ENCODE results near the gene PLCL2.
A peak's percentile ranks its signal among the peaks of the same experiment; 100 is the strongest.

PLCL2 gene

DNA sequence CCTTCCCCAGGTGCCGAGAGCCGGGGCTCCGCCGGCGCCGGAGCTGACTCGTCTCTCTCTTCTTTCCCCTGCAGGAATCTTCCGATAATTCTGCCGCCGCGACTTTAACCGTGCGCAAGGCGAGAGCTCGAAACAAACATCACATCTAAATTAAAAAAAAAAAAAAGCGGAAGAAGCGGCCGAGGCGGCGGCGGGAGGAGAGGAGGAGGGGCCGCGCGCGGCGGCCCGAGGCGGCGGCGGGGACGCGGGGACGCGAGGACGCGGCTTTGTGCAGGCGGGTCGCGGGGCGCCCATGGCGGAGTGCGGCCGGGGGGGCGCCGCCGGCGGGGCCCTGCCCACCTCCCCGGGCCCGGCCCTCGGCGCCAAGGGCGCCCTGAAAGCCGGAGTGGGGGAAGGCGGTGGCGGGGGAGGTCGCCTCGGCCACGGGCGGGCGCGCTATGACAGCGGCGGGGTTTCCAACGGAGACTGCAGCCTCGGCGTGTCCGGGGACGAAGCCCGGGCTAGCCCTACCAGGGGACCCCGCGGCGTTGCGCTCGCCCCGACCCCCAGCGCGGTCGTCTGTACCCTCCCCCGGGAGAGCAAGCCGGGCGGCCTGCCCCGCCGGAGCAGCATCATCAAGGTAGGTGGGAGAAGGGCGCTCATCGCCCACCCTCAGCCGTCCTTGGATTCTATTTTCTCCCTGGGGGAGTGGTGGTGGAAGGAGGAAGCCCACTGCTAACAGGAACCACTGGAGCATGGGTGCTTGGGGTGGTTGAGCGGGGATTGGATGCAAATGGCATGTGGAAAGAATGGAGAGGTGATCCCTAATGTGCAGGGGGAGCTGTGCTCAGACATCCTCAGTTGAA lies at the start of gene PLCL2:
Gene PLCL2 (plus strand): TSS at position 208 of the 845 bp plus-strand sequence. CDS start 85 bp downstream, at position 293.
- peak; percentile 75 for DNase-seq (ENCODE audit: low spot score)

DNA sequence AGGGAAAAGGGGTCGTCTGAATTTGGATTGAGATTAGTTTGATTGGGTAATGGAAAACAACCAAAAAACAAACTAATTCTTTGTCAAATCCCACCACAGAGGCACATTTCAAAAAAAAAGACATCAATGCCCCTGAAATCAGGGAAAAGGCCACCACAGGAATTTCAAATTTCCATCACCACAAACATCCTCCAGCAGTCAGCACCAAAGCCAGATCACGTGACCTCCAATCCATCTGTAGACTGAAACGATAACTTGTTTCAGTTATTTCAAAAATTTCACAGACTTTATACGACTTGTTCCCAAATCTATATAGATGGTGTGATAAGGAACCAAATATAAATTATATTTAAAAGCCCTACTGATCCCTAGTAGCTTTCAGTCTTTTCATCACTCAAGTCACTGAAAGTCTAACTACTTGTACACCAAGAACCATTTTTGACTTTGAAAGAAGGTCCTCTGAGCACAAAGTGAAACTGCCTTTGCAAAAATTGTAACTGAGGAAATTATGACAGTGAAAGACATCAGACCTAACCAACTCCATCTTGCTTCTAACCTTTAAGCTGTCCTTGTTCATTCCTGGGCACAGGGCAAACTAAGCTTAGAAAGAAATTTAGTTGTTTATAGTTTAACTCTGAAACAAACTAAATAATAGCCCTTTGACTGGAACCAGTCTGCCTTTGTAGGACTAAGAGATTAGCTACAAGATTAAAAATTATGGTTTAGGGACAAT lies 48.1 kb upstream of the PLCL2 start:
- DNase-seq (ENCODE audit: low spot score): no peak

DNA sequence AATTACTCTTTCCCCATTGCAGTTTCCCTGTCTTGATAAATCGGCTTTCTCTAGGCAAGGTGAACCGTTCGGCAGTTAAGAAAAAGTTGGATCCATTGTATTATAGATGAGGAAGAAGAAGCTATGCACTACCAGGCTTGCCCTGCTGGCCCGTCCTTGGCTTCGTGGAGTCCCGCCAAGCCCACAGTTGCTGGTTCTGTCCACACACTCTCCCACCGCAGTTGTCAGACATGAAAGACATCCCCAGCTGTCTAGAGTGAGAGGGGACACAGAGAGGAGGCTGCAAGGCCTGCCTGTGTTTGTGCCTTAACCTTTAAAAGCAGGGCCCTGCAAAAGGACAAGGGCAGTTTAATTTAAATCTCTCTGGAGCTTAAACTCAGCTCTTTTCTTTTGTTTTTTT lies 47.2 kb upstream of the PLCL2 start:
- DNase-seq (ENCODE audit: low spot score): no peak

DNA sequence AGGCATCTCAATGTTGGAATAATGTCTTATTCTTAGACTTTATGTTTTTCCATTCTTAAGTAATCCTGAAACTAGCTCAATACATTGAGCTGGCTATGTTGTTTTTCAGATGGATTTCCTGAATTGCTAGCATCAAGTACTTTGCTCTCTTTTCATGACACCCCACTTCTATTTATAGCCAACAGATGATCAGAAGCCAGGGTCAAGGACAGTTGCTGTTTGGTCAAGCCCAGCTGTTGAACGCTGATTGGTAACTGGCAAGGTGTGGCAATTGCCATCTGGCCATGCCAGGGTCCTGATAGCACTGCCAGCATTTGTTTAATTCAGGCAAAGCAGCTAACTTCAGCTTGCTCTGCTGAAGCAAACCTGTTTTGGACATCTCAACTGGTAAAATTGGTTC lies 46.2 kb upstream of the PLCL2 start:
- no peak for DNase-seq (ENCODE audit: low spot score)

- no peak for DNase-seq (ENCODE audit: low spot score)
Measured at GRCh38 chr3:16839271-16840100, 45.3 kb upstream of the PLCL2 start.

DNA sequence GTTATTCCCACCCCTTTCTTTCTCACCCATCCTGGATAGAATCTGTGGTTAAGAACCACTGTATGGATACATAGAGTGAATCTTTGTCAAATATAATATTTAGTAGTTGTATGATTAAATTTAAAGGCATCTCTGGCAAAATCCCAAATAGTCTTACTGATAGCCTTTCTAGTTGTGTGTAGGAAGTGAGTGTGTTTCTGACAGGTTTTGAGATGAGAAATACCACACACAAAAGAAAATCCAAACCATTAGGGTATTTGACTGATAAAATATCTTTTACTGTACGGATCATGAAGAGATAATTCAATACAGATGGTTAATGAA lies 44.7 kb upstream of the PLCL2 start:
- no peak for DNase-seq (ENCODE audit: low spot score)

DNA sequence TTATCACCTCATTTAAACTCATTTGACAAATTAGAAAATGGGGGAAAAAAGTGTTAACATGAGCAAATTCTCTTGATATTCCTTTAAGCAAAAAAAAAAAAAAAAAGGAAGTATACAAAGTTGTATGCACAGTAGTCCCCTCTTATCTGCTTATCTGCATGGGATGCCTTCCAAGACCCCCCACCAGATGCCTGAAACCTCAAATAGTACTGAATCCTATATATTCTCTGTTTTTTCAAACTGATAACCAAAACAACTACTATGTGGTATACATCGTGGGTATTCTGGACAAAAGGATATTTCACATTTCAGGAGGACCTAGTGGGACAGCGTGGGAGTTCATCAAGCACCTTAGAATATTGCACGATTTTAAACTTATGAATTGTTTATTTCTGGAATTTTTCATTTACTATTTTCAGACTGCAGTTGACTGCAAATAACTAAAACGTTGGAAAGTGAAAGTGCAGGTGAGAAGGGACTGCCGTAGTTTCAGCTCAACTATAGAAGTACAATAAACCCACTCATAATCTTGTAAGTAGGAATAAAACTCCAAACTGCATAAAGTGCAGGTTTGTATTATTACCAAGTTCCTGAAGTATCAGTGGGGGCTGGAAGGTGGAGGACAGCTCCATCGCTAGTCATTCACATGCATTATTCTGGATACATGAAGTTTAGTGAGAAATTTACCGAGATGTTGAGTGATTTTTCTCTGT lies 43.6 kb upstream of the PLCL2 start:
- DNase-seq (ENCODE audit: low spot score): no peak

DNA sequence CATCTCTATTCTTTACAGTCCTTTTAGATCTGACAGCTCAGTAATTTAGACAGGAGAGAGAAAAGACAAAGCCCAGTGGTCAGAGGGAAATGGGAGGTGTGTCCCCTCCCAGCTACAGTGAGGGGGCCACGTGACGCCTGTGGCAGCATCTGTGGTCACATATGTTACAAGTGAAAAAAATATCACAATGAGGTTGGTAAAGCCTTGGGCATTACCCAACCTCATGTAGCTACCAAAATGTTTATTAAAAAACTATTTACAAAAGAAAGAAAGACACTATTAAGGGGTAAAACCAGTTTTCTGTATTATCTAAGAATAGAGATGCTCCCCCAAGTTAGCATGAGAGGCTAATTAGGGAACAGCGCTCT lies 42.9 kb upstream of the PLCL2 start:
- no peak for DNase-seq (ENCODE audit: low spot score)

DNA sequence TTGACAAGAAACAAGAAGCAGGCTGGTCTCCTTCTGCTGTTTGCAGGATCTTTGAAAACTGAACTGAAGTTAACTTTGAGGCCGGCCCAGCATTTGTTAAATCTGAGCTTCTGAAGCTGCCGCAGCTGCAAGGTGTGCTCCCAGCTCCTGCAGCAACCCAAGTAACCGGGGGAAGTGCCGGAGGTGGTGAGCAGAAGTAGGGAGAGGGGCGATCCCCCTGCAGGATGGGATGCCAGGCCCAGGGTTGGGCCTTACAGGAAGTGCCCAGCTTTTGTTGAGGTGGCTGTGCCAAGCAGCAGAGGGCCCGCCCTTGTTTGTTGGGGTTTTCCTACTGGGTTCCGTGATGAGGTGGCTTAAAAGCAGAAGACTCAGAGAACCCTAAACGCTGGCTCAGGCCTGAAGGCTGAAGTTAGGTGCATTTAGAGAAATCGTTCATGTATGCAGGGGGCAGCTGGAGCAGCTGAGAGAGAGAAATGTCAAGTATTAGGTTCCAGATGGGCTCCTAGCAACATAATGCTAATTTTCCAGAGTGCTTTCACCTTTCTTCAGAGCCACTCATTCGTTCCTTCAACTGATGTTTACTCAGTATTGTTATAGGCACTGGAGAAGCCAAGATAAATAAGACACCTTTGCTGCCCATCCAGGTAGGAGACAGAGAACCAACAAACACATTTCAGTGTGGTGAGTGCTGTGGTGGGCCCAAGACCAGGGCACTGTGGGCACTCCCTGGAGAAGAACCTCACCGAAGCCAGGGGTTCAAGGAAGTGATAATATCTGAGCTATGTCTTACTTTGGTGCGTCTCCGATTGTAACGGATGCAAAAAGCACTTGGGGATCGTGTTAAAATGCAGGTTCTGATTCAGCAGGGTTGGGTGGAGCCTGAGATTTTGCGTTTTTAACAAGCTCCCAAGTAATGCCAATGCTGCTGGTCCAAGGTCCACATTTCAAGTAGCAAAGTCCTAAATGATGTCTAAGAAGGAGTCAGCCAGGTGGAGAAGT lies 42.2 kb upstream of the PLCL2 start:
- DNase-seq (ENCODE audit: low spot score): no peak

DNA sequence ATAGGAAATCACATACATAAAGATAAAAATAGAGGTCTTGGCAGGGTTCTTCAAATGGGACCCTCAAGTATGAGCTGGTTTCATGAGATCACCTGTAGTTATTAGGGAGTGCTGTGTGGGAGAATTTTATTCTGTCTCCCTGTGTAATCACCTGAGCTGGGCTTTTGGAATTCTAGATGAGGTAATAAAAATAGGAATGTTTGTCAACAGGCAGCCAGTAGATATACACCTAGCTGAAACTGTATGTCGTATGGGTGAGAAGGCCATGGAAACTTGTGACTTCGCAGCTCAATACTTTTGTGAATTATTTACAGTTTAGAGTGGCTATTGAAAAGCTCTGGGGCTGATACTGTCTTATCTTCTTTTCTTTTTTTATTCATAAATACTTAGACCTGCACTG lies 40.5 kb upstream of the PLCL2 start:
- DNase-seq (ENCODE audit: low spot score): no peak

GRCh38 chr3:16844791-16845190 lies 40.0 kb upstream of the PLCL2 start:
- DNase-seq (ENCODE audit: low spot score): no peak

DNA sequence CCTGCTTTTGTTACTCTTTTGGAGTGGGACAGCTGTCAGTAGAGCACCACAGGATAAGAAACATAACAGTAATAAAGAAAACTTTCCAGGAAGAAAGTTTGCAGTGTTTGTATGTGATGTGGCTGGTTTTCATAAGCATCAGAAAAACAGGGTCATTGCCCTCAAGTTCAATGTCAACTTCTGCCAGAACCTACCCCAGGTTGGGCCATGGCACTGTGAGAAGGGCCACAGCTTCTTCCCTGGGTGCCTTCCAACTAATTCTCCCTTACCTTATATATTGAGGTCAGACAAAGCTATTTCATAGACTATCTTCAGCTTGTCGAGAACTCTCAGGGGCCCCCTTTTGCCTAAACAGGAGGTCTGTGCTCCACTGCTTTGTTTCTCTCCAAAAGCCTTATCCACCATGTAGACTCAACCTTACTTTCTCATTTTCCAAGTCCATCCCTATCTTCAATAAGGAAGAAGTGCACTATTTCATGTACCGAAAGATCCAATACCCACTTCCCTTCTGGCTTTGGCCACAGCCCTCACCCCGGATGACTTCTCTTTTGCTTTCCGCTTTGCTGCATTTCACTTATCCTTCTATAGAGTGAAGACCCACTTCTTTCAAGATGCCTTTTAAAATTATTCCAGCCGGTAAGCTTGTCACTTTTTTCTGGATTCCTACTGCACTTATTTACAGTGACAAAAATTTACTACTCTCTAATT lies 38.2 kb upstream of the PLCL2 start:
- no peak for DNase-seq (ENCODE audit: low spot score)

DNA sequence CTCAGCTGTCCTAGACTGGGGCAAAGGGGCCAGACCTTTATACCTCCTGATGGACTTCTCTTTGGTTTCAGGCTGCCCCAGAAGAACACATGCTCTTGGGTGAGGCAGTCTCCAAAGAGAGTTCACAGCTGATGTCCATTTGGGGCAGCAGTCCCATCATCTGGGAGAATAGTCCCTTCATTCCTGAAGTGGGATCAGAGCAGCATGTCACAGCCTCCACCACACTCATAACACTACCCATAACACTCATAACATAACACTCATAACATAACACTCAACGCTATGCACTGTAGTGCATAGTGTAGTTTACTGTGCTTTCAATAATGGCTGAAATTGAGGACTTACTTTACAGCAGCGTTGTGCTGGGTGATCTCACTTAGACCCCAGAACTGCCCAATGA lies 36.7 kb upstream of the PLCL2 start:
- no peak for DNase-seq (ENCODE audit: low spot score)

GRCh38 chr3:16849229-16849628 lies 35.5 kb upstream of the PLCL2 start:
- DNase-seq (ENCODE audit: low spot score): no peak

- peak; percentile 40 for DNase-seq (ENCODE audit: low spot score)
Measured at GRCh38 chr3:16849795-16850194, 35.0 kb upstream of the PLCL2 start.

DNA sequence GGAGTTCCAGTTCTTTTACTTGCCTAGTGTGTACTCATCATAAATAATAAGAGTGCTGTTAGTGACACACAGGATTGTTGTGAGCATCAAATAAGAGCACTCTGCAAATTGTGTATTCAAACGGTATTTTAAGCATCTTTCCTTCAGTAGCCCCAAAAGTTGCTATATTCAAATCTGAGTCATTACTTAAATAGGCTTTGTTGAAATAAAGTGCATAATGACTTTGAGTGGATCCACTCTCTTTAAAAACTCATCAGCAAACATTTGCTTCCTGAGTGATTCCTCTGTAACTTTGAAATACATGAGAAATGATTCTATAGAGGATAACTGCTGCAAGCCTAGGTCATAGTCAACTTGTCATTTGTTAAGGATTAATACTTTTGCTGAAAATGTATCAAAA lies 29.3 kb upstream of the PLCL2 start:
- DNase-seq (ENCODE audit: low spot score): no peak

DNA sequence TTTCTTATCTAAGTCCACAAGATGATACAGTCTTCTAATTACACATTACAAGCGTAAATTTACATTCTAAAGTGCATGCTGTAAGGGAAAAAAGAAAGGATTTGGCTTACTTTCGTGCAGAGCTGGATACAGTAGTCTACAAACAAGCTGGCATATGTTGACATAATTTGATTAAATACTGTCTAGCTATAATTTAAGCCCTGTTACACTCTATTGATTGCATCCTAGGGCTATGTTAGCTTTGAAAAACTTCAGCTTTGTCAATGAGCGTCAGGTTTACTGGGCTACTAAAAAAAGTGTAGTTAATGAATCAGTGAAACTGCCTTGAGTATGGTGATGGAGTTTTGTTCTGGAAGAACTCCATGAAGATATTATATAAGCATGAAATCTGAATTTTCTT lies 24.5 kb upstream of the PLCL2 start:
- DNase-seq (ENCODE audit: low spot score): no peak

DNA sequence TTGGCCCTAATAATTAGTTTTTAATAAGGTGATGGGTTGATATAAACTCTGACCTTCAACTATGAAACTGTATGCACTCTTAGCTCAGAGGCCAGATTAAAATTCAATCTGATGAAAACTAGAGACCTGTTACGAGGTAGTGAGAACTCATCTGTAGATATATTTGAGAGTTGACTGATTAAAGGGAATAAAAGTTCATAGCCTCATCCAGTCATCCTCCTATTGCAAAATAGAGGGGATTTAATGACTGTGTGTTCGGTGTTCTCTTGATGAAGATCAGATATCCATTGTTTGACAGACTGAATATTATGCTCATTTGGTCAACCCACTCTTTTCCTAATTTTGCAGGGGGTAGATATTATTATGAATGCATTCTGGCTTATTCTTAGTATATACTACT lies 23.3 kb upstream of the PLCL2 start:
- no peak for DNase-seq (ENCODE audit: low spot score)

- DNase-seq (ENCODE audit: low spot score): peak; percentile 71
Measured at GRCh38 chr3:16864610-16865313, 20.0 kb upstream of the PLCL2 start.

DNA sequence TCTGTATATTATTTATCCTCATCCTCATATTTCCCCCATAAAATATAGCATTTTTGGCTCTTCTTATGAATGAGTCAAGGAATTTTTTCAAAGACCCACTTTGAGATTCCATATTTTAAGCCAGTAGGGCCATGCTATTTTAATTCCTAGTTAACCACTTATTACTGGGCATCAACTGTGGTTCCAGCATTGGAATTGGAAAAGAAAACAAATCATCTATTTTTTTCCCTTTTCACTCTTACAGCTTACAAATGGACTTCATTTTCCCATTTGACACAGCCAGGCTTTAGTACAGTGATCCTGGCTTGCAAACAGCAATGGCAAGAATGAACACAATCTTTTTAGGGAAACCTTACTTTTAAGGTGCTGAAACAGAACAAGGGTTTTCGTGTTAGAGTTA lies 19.4 kb upstream of the PLCL2 start:
- no peak for DNase-seq (ENCODE audit: low spot score)
